ENCODE data around the gene CDS2.

The CDS2 gene

GRCh38 chr20:5156675-5157448 lies 30.1 kb downstream of the CDS2 start:
- H3K4me3 ChIP-seq (replicated peaks in 1 of 2; ENCODE audit: low read depth in 2 of 2, low read length in 2 of 2), result no peak overlapping the region
- peak; percentile 35 to 72 for DNase-seq (ENCODE audit: low read depth in 2 of 2)
- TF ChIP-seq CTCF (IDR thresholded peaks at IDR 0.05; ENCODE audit: low read depth, low read length), result no peak

- no peak overlapping the region for H3K4me3 ChIP-seq (replicated peaks in 1 of 2; ENCODE audit: low read depth in 2 of 2, low read length in 2 of 2)
- DNase-seq (ENCODE audit: low read depth in 2 of 2), result no peak
- no peak for TF ChIP-seq CTCF (IDR thresholded peaks at IDR 0.05; ENCODE audit: low read depth, low read length)
These were observed 33.1 kb downstream of the CDS2 start for GRCh38 chr20:5159928-5160327.

GRCh38 chr20:5160882-5161281 lies 34.1 kb downstream of the CDS2 start:
- no peak for TF ChIP-seq CTCF (IDR thresholded peaks at IDR 0.05; ENCODE audit: low read depth, low read length)
- H3K4me3 ChIP-seq (replicated peaks in 1 of 2; ENCODE audit: low read depth in 2 of 2, low read length in 2 of 2), result no peak overlapping the region
- peak in 1 of 2 donors; percentile 19 for DNase-seq (ENCODE audit: low read depth in 2 of 2)

GRCh38 chr20:5161536-5162164 lies 34.8 kb downstream of the CDS2 start:
- no peak for DNase-seq (ENCODE audit: low read depth in 2 of 2)
- H3K4me3 ChIP-seq (replicated peaks in 1 of 2; ENCODE audit: low read depth in 2 of 2, low read length in 2 of 2), result no peak overlapping the region
- no peak for TF ChIP-seq CTCF (IDR thresholded peaks at IDR 0.05; ENCODE audit: low read depth, low read length)

GRCh38 chr20:5164645-5165625 lies 38.1 kb downstream of the CDS2 start:
- TF ChIP-seq CTCF (IDR thresholded peaks at IDR 0.05; ENCODE audit: low read depth, low read length), result no peak

GRCh38 chr20:5168651-5169396 lies 42.0 kb downstream of the CDS2 start:
- H3K4me3 ChIP-seq (replicated peaks in 1 of 2; ENCODE audit: low read depth in 2 of 2, low read length in 2 of 2), result no peak overlapping the region
- DNase-seq (ENCODE audit: low read depth in 2 of 2), result peak; percentile 42 to 54
- no peak for TF ChIP-seq CTCF (IDR thresholded peaks at IDR 0.05; ENCODE audit: low read depth, low read length)

More at GRCh38 chr20:5164645-5165625, 38.1 kb downstream of the CDS2 start:
- H3K4me3 ChIP-seq (replicated peaks in 1 of 2; ENCODE audit: low read depth in 2 of 2, low read length in 2 of 2), result no peak overlapping the region
- DNase-seq (ENCODE audit: low read depth in 2 of 2), result no peak
